HG03469 (cell line): ENCODE results near the gene TNFRSF11A.

Experiments used
- ATAC-seq: cut with Tn5 transposase; IDR thresholded peaks from one replicate; pipeline ENCODE4 v1.9.1; 2021; ENCODE audit warnings: mild to moderate bottlenecking, moderate library complexity, moderate number of reproducible peaks; ENCODE audit not compliant: unreplicated experiment

Gene TNFRSF11A

GRCh38 chr18:62324181-62324828 lies 805 bp upstream of the TNFRSF11A start:
- no peak for ATAC-seq

- no peak for ATAC-seq
These were observed 916 bp downstream of the TNFRSF11A start for GRCh38 chr18:62325806-62326645.

- no peak for ATAC-seq
These were observed 1.7 kb downstream of the TNFRSF11A start for GRCh38 chr18:62326646-62327348.

- no peak for ATAC-seq
These were observed 2.9 kb downstream of the TNFRSF11A start for GRCh38 chr18:62327977-62328376.

- no peak for ATAC-seq
These were observed 3.7 kb downstream of the TNFRSF11A start for GRCh38 chr18:62328586-62329525.

- no peak for ATAC-seq
These were observed 4.8 kb downstream of the TNFRSF11A start for GRCh38 chr18:62329691-62330454.

- ATAC-seq = no peak
These were observed 5.5 kb downstream of the TNFRSF11A start for GRCh38 chr18:62330650-62331049.

- ATAC-seq = no peak
These were observed 6.7 kb downstream of the TNFRSF11A start for GRCh38 chr18:62331581-62332356.

- ATAC-seq = no peak
These were observed 7.3 kb downstream of the TNFRSF11A start for GRCh38 chr18:62332431-62332830.

GRCh38 chr18:62332964-62333695 lies 8.0 kb downstream of the TNFRSF11A start:
- no peak for ATAC-seq

- no peak for ATAC-seq
These were observed 9.0 kb downstream of the TNFRSF11A start for GRCh38 chr18:62334120-62334519.

- ATAC-seq = no peak
These were observed 10.4 kb downstream of the TNFRSF11A start for GRCh38 chr18:62335494-62335893.

- no peak for ATAC-seq
These were observed 11.5 kb downstream of the TNFRSF11A start for GRCh38 chr18:62336618-62337017.

- no peak for ATAC-seq
These were observed 12.2 kb downstream of the TNFRSF11A start for GRCh38 chr18:62337336-62337735.

GRCh38 chr18:62338446-62339105 lies 13.5 kb downstream of the TNFRSF11A start:
- ATAC-seq = no peak

GRCh38 chr18:62339106-62339988 lies 14.2 kb downstream of the TNFRSF11A start:
- ATAC-seq = no peak

GRCh38 chr18:62340996-62341395 lies 15.9 kb downstream of the TNFRSF11A start:
- ATAC-seq = no peak
